Psoas muscle (tissue), 8 donors: Measurements from ENCODE around the gene PDE9A. TPM values are rescaled to one million over a fixed set of nuclear protein-coding genes. Genes with fewer than 3 reads are reported as not detected.

Experiments used
- ATAC-seq, 4 donors: fragments of 200-7000 bp; cut with Tn5 transposase; one replicate each; pipeline ENCODE4 v1.9.1; 2020; ENCODE audit warnings: moderate library complexity in 3 of 4, mild to moderate bottlenecking in 2 of 4
- DNase-seq, 2 donors: peaks; one replicate each; pipeline ENCODE4 v3.0.0-alpha.2; 2020
- H3K27ac ChIP-seq: fragments of 200-600 bp; one replicate; pipeline ENCODE4 v1.8.0; 2022
- H3K27me3 ChIP-seq, 3 donors: fragments of 200-600 bp in 1 of 3; one replicate each; pipeline versions ENCODE4 v1.6.1 to v1.8.0; 2013 to 2022; ENCODE audit warnings: low read length in 2 of 3, mild to moderate bottlenecking in 2 of 3, moderate library complexity in 1 of 3; ENCODE audit not compliant: insufficient read depth in 3 of 3
- H3K36me3 ChIP-seq, 2 donors: fragments of 200-600 bp in 1 of 2; one replicate each; pipeline versions ENCODE4 v1.6.1 to v1.8.0; 2013 to 2022; ENCODE audit warnings: low read depth in 1 of 2, mild to moderate bottlenecking in 1 of 2, moderate library complexity in 1 of 2; ENCODE audit not compliant: insufficient read depth in 1 of 2
- H3K4me1 ChIP-seq: fragments of 200-600 bp; one replicate; pipeline ENCODE4 v1.8.0; 2022
- H3K4me3 ChIP-seq: fragments of 200-600 bp; one replicate; pipeline ENCODE4 v1.8.0; 2022; ENCODE audit warnings: mild to moderate bottlenecking
- H3K9me3 ChIP-seq: fragments of 200-600 bp; one replicate; pipeline ENCODE4 v1.8.0; 2022
- WGBS, 3 donors: extraction: QIAGEN DNeasy Blood & Tissue Kit; methylation state at CpG; one replicate each; pipeline versions ENCODE4 v1.1.6 to v1.1.7; 2013; 5-methylcytosine and 5-hydroxymethylcytosine counted together
- intact Hi-C, 2 donors: fragments of 100-400 bp; cut with DNase I; formaldehyde crosslinking; loops; one replicate each; pipeline versions ENCODE4 v1.11.0 to v1.14.2; 2022
- polyA plus RNA-seq, 3 donors: library from polyadenylated mRNA; stranded (reverse); fragments of 200-250 nt; gene quantifications; one replicate each; pipeline ENCODE4 v1.2.3, GENCODE V29; 2013
- total RNA-seq, 4 donors: library from RNA; stranded (reverse); fragmentation: NEBNext Ultra II Directional in 2 of 4; extraction: Animal tissue kit (Norgen Biotek cat#: 25700) in 2 of 4; gene quantifications; one replicate each; pipeline versions ENCODE4 v1.2.1 to v1.2.4, GENCODE V29; 2021 to 2023
- TF ChIP-seq, protein P1 (sequence below): fragments of 200-600 bp; IDR thresholded peaks from one replicate; pipeline ENCODE4 v1.8.0; 2022; ENCODE audit warnings: antibody characterized with exemption
- donor health status: healthy with polysubstance abuse.
- donor health status: DM: no; HTN: no; CAD: no; lungs with moderate emphysema.
- donor health status: Bipolar disorder and iron deficiency.
- donor health status: healthy.
- donor health status: DM: yes; HTN: yes; CAD: no.
- donor health status: DM: no; HTN: no; CAD: no.
- donor health status: DM: no; HTN: no; CAD: no.
- donor health status: DM: yes; HTN: yes; CAD: no.

Gene PDE9A
- total and polyA plus RNA-seq, 7 donors: 1.2 to 4.3 (median 1.8) TPM

DNA sequence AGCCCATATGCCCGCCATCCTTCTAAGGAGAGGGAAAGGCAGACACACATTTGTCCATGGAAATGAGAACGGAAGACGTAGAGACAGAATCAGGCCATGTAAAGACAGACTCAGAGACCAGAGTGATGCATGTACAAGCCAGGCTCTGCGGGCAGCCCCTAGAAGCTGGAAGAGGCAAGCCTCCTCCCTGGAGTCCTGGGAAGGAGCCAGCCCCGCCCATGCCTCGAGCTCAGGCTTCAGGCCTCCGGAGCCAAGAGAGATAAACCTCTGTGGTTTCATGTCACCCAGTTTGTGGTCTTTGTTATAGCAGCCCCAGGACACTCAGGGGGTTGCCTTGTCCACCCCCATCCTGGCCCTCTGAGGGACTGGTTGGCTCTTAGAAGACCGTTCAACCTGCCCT is 11.6 kb downstream of the PDE9A start:
- Histone ChIP-seq H3K27ac (no peak overlapping the region), H3K9me3 (no peaks in the 10 kb centered on the region), H3K36me3 (no peaks in the 10 kb centered on the region), H3K4me1 (no peaks in the 10 kb centered on the region), H3K27me3 (peaks cover 0 to 35% (median 8%) of the 10 kb centered on the region in 3 donors), H3K4me3 (no peak overlapping the region)
- TF ChIP-seq, protein P1, sequence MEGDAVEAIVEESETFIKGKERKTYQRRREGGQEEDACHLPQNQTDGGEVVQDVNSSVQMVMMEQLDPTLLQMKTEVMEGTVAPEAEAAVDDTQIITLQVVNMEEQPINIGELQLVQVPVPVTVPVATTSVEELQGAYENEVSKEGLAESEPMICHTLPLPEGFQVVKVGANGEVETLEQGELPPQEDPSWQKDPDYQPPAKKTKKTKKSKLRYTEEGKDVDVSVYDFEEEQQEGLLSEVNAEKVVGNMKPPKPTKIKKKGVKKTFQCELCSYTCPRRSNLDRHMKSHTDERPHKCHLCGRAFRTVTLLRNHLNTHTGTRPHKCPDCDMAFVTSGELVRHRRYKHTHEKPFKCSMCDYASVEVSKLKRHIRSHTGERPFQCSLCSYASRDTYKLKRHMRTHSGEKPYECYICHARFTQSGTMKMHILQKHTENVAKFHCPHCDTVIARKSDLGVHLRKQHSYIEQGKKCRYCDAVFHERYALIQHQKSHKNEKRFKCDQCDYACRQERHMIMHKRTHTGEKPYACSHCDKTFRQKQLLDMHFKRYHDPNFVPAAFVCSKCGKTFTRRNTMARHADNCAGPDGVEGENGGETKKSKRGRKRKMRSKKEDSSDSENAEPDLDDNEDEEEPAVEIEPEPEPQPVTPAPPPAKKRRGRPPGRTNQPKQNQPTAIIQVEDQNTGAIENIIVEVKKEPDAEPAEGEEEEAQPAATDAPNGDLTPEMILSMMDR: no peak
- intact Hi-C loops: no loop called here
- no peak for DNase-seq
- 77 to 87% (median 78%) methylated on average over 8 of the region's 8 CpGs for WGBS, 3 donors
- no peak for ATAC-seq

DNA sequence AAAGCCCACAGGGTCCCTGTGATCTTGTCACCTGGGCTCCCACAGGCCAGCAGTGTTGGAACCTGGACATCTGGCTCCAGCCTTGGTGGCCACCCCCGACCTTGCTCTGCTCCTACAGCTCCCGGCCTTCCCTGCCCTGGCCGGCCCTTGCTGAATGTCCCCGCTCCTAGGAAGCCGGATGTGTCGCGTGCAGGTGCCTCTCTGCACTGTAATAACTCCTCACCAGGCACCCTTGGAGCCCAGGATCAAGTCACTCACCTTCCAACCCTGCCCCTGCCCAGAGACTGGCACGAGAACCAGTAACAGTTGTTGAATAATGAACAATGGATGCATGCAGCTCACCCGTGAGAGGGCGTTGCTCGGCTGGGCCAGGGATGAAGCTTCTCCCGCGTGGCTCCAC is 12.1 kb downstream of the PDE9A start:
- Histone ChIP-seq H3K4me1 (no peaks in the 10 kb centered on the region), H3K27ac (no peak overlapping the region), H3K36me3 (no peaks in the 10 kb centered on the region), H3K27me3 (peaks cover 0 to 31% (median 8%) of the 10 kb centered on the region in 3 donors), H3K9me3 (no peaks in the 10 kb centered on the region), H3K4me3 (no peak overlapping the region)
- intact Hi-C loops: no loop called here
- ATAC-seq (no peak), DNase-seq (no peak)
- TF ChIP-seq, protein P1: no peak
- WGBS, 3 donors: 92% methylated on average over 13 of the region's 13 CpGs

DNA sequence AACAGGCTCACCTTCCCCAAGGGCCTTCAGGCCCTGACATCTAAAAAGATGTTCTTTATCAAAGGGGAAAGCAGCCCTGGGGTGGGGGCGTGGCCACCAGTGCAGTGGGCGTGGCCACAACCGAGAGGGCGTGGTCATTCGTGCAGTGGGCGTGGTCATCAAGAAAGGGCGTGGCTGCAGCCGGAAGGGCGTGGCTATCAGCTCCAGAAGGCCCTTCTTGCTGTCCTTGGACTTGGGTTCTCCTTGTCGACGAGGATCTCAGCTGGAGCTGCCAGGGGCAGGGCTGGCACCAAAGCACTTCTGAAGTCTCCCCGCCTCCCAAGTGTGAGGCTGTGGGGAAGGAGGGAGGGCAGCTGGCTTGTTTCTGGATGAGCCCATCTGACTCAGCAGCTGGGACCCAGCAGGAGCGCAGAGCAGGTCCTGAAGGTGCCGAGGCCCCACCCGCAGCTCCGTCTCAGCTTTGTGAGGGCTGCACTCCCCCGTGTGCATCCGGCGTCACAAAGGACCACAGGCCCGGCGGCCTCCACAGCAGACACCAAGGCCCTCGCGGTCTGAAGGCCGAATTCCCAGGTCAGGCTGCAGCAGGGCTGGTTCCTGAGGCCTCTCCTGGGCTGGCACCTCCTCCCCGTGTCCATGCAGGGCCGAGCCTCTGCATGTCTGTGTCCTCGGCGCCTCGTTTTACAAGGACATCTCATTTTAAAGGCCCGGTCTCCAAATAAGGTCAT is 12.8 kb downstream of the PDE9A start:
- Histone ChIP-seq H3K36me3 (no peaks in the 10 kb centered on the region), H3K4me3 (no peak overlapping the region), H3K4me1 (no peaks in the 10 kb centered on the region), H3K27me3 (peaks cover 0 to 31% (median 6%) of the 10 kb centered on the region in 3 donors), H3K27ac (no peak overlapping the region), H3K9me3 (no peaks in the 10 kb centered on the region)
- WGBS, 3 donors: 88 to 89% (median 89%) methylated on average over 30 of the region's 30 CpGs
- DNase-seq (no peak), ATAC-seq (no peak)
- TF ChIP-seq, protein P1: no peak
- intact Hi-C loops: no loop called here

DNA sequence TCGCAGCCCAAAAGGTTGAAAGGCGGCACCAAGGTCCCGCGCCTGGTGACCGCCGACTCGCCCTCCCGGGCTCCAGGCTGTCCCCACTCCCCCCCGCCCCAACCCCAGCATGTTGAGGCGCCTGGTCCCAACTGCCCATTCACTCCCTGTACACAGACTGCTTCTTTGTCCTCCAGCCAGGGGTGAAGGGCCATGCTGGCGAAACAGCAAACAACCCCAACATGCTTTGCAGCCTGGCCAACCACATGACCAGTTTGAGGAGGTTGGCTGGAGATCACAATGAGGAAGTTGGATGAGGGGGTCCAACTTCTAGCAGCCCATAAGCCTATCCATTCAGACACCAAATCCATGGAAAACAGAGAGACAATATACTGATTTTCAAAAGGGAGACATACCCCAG is 13.5 kb downstream of the PDE9A start:
- Histone ChIP-seq H3K9me3 (no peaks in the 10 kb centered on the region), H3K27me3 (peaks cover 0 to 31% (median 6%) of the 10 kb centered on the region in 3 donors), H3K27ac (no peak overlapping the region), H3K4me1 (no peaks in the 10 kb centered on the region), H3K4me3 (no peak overlapping the region), H3K36me3 (no peaks in the 10 kb centered on the region)
- 97 to 98% (median 98%) methylated on average over 11 of the region's 11 CpGs for WGBS, 3 donors
- TF ChIP-seq, protein P1: no peak
- intact Hi-C loops: no loop called here
- ATAC-seq (no peak), DNase-seq (no peak)
